GM12878 (cell line): ENCODE results near the gene C22orf31. TPM values are rescaled to one million over a fixed set of nuclear protein-coding genes. Genes with fewer than 3 reads are reported as not detected.
A peak's percentile ranks its signal among the peaks of the same experiment; 100 is the strongest.

Source experiments
- ATAC-seq: fragments of 200-7000 bp; cut with Tn5 transposase; 3 replicates; pipeline ENCODE4 v1.9.1; 2020; ENCODE audit warnings: mild to moderate bottlenecking, moderate library complexity
- BruUV-seq: library from RNA; stranded (reverse); fragments of 400-500 nt; replicated peaks from 2 replicates; lab custom pipeline; 2021; lab: Mats Ljungman, UMichigan
- CTCF ChIA-PET: fragments of 300-600 bp; sonication (Branson Sonifier 250); formaldehyde crosslinking; extraction: SDS; loops from one replicate; lab custom pipeline; 2021; ENCODE audit warnings: inconsistent platforms; lab: Yijun Ruan, JAX
- POLR2A ChIA-PET: fragments of 350-600 bp; formaldehyde crosslinking; extraction: SDS; loops from one replicate; lab custom pipeline; 2021; ENCODE audit warnings: inconsistent platforms; lab: Charles Lee
- RAD21 ChIA-PET: fragments of 300-600 bp; sonication (Branson Sonifier 250); formaldehyde crosslinking; loops from one replicate; lab custom pipeline; 2023; ENCODE audit warnings: antibody characterized with exemption; ENCODE audit not compliant: unreplicated experiment; lab: Charles Lee
- SMC1A ChIA-PET: fragments of 300-600 bp; sonication (Branson Sonifier 250); formaldehyde crosslinking; loops from one replicate; lab custom pipeline; 2023; ENCODE audit not compliant: unreplicated experiment, uncharacterized antibody; lab: Charles Lee
- DNase-seq: peaks from one replicate; pipeline ENCODE4 v3.0.0-alpha.2; 2011; ENCODE audit warnings: low read depth, low spot score
- FAIRE-seq: peaks from 3 replicates; lab custom pipeline; 2011; peaks lifted over from hg19 to GRCh38; lab: Jason Lieb, UNC
- H2AFZ ChIP-seq: 2 replicates; pipeline ENCODE4 v1.6.0; 2011; ENCODE audit warnings: low read depth, low read length, control low read depth; ENCODE audit not compliant: control insufficient read depth
- H3K27ac ChIP-seq: 2 replicates; pipeline ENCODE4 v1.5.1; 2011; ENCODE audit warnings: control low read depth; ENCODE audit not compliant: control insufficient read depth, insufficient read depth
- H3K27me3 ChIP-seq, 2 experiments: replicated peaks in 1 of 2; 2 replicates each; pipeline versions ENCODE4 v1.6.0 to v1.6.1; 2011; ENCODE audit warnings: low read length in 1 of 2; ENCODE audit not compliant: control insufficient read depth in 2 of 2, insufficient read depth in 2 of 2
- H3K36me3 ChIP-seq, 2 experiments: 2 replicates each; pipeline ENCODE4 v1.5.1; 2011; ENCODE audit warnings: low read length in 1 of 2; ENCODE audit not compliant: control insufficient read depth in 2 of 2, insufficient read depth in 2 of 2
- H3K4me1 ChIP-seq: 2 replicates; pipeline ENCODE4 v1.6.1; 2011; ENCODE audit warnings: mild to moderate bottlenecking, low read length, moderate library complexity, mixed read lengths; ENCODE audit not compliant: control insufficient read depth, insufficient read depth
- H3K4me2 ChIP-seq: 2 replicates; pipeline ENCODE4 v1.6.0; 2011; ENCODE audit warnings: control low read depth; ENCODE audit not compliant: control insufficient read depth, insufficient read depth
- H3K4me3 ChIP-seq: fragments of 200-600 bp; sonication (generic); 2 replicates; pipeline ENCODE4 v1.5.1; 2016
- H3K79me2 ChIP-seq: 2 replicates; pipeline ENCODE4 v1.6.0; 2011; ENCODE audit warnings: low read length; ENCODE audit not compliant: control insufficient read depth, insufficient read depth
- H3K9ac ChIP-seq: 2 replicates; pipeline ENCODE4 v1.8.0; 2011; ENCODE audit warnings: low read length, control low read depth, mixed read lengths; ENCODE audit not compliant: control insufficient read depth, insufficient read depth
- H3K9me3 ChIP-seq: replicated peaks from 3 replicates; pipeline ENCODE4 v1.5.1; 2011; ENCODE audit warnings: mild to moderate bottlenecking, low read length; ENCODE audit not compliant: control insufficient read depth, insufficient read depth
- H4K20me1 ChIP-seq: 2 replicates; pipeline ENCODE4 v1.6.0; 2011; ENCODE audit not compliant: control insufficient read depth, insufficient read depth
- MTA2 ChIP-seq: fragments of 450-650 bp; IDR thresholded peaks from 2 replicates; pipeline ENCODE4 v1.6.1; 2016; ENCODE audit warnings: low read depth, mild to moderate bottlenecking, moderate library complexity
- NBN ChIP-seq: fragments of 450-650 bp; IDR thresholded peaks from 2 replicates; pipeline ENCODE4 v1.6.1; 2016
- POLR2AphosphoS5 ChIP-seq: IDR thresholded peaks from 2 replicates; pipeline ENCODE4 v1.6.1; 2011; ENCODE audit warnings: mild to moderate bottlenecking, low read length, inconsistent platforms
- POU2F2 ChIP-seq: IDR thresholded peaks from 3 replicates; pipeline ENCODE4 v1.6.1; 2011; ENCODE audit warnings: low read depth, mild to moderate bottlenecking, low read length, borderline replicate concordance
- RELA ChIP-seq: fragments of 450-650 bp; IDR thresholded peaks from 2 replicates; pipeline ENCODE4 v1.8.0; 2014; ENCODE audit warnings: borderline replicate concordance; ENCODE audit not compliant: partially characterized antibody
- RUNX3 ChIP-seq: IDR thresholded peaks from 2 replicates; pipeline ENCODE4 v1.6.1; 2012; ENCODE audit warnings: low read length, inconsistent platforms
- SMARCA5 ChIP-seq: fragments of 450-650 bp; IDR thresholded peaks from 2 replicates; pipeline ENCODE4 v1.6.1; 2017; ENCODE audit warnings: mild to moderate bottlenecking
- SREBF1 ChIP-seq: IDR thresholded peaks from 2 replicates; pipeline ENCODE4 v1.6.1; 2012; ENCODE audit warnings: mild to moderate bottlenecking, low read length
- SRF ChIP-seq, 2 experiments: IDR thresholded peaks; 2 replicates each; pipeline ENCODE4 v1.6.1; 2011; ENCODE audit warnings: low read depth in 2 of 2, low read length in 2 of 2, mild to moderate bottlenecking in 1 of 2, moderate library complexity in 1 of 2
- WGBS: methylation state at CpG from one replicate; pipeline ENCODE4 v1.1.6; 2016; ENCODE audit warnings: low lambda C conversion rate; ENCODE audit not compliant: insufficient replicate concordance, insufficient coverage; ENCODE audit errors: missing lambda C conversion rate; 5-methylcytosine and 5-hydroxymethylcytosine counted together
- in situ Hi-C: fragments of 300-500 bp; cut with MboI; formaldehyde crosslinking; loops from 9 replicates; pipeline ENCODE4 v1.14.3; 2018; ENCODE audit warnings: mixed read lengths
- intact Hi-C: fragments of 100-400 bp; cut with micrococcal nuclease; formaldehyde crosslinking; loops from one replicate; pipeline ENCODE4 v1.14.2; 2022; ENCODE audit not compliant: unreplicated experiment
- polyA plus RNA-seq, 11 experiments: library from polyadenylated mRNA; depleted of rRNA in 4 of 11; unstranded in 6 of 11; stranded (reverse) in 5 of 11; fragments of >200 nt; fragmentation: Nextera tagmentation in 4 of 11; fragmentation: Illumina TruSeq in 1 of 11; extraction: Ambion mirVana in 4 of 11; extraction: Trizol in 1 of 11; gene quantifications; 1 replicate in 1 of 11; 2 replicates in 10 of 11; pipeline versions ENCODE4 v1.2.1 to v1.2.3, GENCODE V29; 2011 to 2016; ENCODE audit warnings: inconsistent platforms in 2 of 11, missing spikeins in 2 of 11, low read depth in 1 of 11
- total RNA-seq, 4 experiments: library from RNA; depleted of rRNA in 3 of 4; stranded (reverse); fragments of >200 nt in 3 of 4; fragmentation: Illumina TruSeq in 1 of 4; extraction: Trizol in 1 of 4; gene quantifications; 2 replicates each; pipeline versions ENCODE4 v1.2.1 to v1.2.3, GENCODE V29; 2013 to 2021
- TF ChIP-seq, protein P1 (sequence below): fragments of 450-650 bp; IDR thresholded peaks from 2 replicates; pipeline ENCODE4 v1.6.1; 2017; ENCODE audit warnings: low read depth, mild to moderate bottlenecking, moderate library complexity
- TF ChIP-seq, protein P2 (sequence below): IDR thresholded peaks from 2 replicates; pipeline ENCODE4 v1.6.1; 2012; ENCODE audit warnings: low read length, inconsistent platforms
- TF ChIP-seq, protein P3 (sequence below): fragments of 450-650 bp; IDR thresholded peaks from 2 replicates; pipeline ENCODE4 v1.6.1; 2017; ENCODE audit warnings: mild to moderate bottlenecking, low read depth, inconsistent platforms; ENCODE audit not compliant: poor library complexity, severe bottlenecking

Gene C22orf31
- total and polyA plus RNA-seq, 10 of the 15 experiments (the other 5 are each of a cell fraction or from before 2014, with no cell fraction given) = not detected

DNA sequence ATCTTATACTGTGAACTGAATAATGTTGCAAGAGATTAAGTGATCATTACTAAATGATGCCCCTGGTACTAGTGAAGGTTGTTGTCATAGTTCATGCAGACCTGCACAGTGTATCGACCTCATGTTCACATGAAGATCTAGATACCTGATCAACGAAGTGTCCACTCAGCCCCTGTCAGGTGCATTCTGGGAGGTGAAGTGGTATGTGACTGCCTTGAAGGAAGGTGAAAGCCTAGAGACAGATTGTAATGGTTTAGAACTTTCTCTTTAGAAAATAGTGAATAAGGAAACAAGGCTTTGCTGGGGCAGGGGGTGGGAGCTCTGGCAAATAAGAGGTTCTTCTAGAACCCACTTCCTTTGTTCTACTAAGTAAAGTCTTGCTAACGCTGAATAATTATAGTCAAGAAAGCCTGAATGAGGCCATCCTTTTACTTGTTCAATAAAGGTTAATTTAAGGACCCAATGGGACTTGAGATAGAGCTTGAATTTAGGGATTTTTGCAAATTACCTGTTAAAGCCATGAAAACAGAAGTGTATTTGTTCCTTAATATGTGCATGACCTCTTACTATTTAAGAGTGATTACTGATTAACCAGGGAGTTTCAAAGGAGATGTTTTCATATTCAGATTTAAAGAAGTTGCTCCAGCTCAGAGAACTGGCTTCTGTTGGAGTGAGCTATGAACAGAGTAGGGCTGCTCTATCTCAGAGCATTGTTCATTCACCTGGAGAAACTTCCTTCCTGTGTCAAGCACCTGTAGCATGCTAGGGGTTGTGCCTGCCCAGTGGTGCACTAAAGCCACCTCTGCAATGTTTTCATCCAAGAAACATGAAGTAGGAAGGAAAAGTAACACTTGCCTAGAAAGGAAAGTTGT lies 45.3 kb downstream of the C22orf31 start (continued):
- TF ChIP-seq SMARCA5 = 0 out of 2 replicates have a peak, but pooled peaks have one; percentile 45

DNA sequence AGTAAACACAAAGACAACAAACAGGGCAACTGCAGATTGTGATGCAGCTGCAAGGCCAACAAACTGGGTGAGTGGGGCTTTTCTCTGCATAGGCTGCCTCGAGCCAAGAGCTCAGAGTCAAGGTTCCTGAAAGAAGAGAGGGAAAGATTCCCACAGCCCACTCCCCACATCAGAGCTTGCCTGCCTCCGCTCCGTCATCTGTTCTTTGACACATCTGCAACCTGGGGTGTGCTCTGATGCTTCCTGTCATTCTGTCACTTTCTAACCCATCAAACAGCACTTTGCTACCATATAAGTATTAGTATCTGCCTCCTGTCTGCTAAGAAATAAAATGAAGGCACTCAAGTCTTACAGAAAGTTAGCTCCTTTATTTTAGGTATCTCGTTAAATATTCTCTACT lies 46.9 kb downstream of the C22orf31 start:
- no TSS peak for BruUV-seq
- DNase-seq (no peak), FAIRE-seq (no peak), ATAC-seq (no peak)
- Histone ChIP-seq H2AFZ (no peak overlapping the region), H3K4me2 (no peak overlapping the region), H3K36me3 (no peaks in the 10 kb centered on the region; a peak in 1 of 4 replicates), H3K27me3 (0 out of 4 replicates have a peak, but pooled peaks cover 0 to 2% of the 10 kb centered on the region in 2 experiments), H3K9me3 (no peaks in the 10 kb centered on the region; the same call in 2 of the 3 replicates), H3K4me1 (no peaks in the 10 kb centered on the region), H4K20me1 (no peaks in the 10 kb centered on the region; the same call in 1 of the 2 replicates), H3K4me3 (no peak overlapping the region), H3K9ac (no peak overlapping the region), H3K27ac (no peak overlapping the region), H3K79me2 (no peaks in the 10 kb centered on the region)
- RAD21 ChIA-PET = interaction anchor here (1.0 to 4.4 kb wide), 8 partner anchors 10 to 224 kb away, joined by 3 to 18 read pairs (median 6); no protein-coding TSS in a partner anchor
- POLR2A ChIA-PET = interaction anchor here (0.7 to 5.7 kb wide), 11 partner anchors 11 to 132 kb away, joined by 3 to 27 read pairs (median 4); no protein-coding TSS in a partner anchor
- intact Hi-C loops = loop anchor here (5.0 kb wide), 1 partner anchor 107 kb away; no protein-coding TSS in a partner anchor
- in situ Hi-C loops = no loop called here
- CTCF ChIA-PET = interaction anchor here (1.1 to 3.4 kb wide), 4 partner anchors 12 to 159 kb away, joined by 3 to 19 read pairs (median 8); no protein-coding TSS in a partner anchor
- SMC1A ChIA-PET = interaction anchor here (0.7 to 4.6 kb wide), 16 partner anchors 9 to 115 kb away, joined by 3 to 50 read pairs (median 3); no protein-coding TSS in a partner anchor
- 63% methylated on average over 4 of the region's 4 CpGs for WGBS
- TF ChIP-seq SREBF1 (no peak), POU2F2 (no peak), NBN (no peak), RUNX3 (no peak), SRF (IDR thresholded peaks at IDR 0.05; ENCODE audit: low read depth in 2 of 2, low read length in 2 of 2) (no peak), RELA (no peak), POLR2AphosphoS5 (no peak), MTA2 (no peak)
- TF ChIP-seq, protein P1, sequence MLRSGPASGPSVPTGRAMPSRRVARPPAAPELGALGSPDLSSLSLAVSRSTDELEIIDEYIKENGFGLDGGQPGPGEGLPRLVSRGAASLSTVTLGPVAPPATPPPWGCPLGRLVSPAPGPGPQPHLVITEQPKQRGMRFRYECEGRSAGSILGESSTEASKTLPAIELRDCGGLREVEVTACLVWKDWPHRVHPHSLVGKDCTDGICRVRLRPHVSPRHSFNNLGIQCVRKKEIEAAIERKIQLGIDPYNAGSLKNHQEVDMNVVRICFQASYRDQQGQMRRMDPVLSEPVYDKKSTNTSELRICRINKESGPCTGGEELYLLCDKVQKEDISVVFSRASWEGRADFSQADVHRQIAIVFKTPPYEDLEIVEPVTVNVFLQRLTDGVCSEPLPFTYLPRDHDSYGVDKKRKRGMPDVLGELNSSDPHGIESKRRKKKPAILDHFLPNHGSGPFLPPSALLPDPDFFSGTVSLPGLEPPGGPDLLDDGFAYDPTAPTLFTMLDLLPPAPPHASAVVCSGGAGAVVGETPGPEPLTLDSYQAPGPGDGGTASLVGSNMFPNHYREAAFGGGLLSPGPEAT = no peak
- TF ChIP-seq, protein P2, sequence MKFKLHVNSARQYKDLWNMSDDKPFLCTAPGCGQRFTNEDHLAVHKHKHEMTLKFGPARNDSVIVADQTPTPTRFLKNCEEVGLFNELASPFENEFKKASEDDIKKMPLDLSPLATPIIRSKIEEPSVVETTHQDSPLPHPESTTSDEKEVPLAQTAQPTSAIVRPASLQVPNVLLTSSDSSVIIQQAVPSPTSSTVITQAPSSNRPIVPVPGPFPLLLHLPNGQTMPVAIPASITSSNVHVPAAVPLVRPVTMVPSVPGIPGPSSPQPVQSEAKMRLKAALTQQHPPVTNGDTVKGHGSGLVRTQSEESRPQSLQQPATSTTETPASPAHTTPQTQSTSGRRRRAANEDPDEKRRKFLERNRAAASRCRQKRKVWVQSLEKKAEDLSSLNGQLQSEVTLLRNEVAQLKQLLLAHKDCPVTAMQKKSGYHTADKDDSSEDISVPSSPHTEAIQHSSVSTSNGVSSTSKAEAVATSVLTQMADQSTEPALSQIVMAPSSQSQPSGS = no peak
- TF ChIP-seq, protein P3, sequence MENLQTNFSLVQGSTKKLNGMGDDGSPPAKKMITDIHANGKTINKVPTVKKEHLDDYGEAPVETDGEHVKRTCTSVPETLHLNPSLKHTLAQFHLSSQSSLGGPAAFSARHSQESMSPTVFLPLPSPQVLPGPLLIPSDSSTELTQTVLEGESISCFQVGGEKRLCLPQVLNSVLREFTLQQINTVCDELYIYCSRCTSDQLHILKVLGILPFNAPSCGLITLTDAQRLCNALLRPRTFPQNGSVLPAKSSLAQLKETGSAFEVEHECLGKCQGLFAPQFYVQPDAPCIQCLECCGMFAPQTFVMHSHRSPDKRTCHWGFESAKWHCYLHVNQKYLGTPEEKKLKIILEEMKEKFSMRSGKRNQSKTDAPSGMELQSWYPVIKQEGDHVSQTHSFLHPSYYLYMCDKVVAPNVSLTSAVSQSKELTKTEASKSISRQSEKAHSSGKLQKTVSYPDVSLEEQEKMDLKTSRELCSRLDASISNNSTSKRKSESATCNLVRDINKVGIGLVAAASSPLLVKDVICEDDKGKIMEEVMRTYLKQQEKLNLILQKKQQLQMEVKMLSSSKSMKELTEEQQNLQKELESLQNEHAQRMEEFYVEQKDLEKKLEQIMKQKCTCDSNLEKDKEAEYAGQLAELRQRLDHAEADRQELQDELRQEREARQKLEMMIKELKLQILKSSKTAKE = no peak
